Measurements from ENCODE around the gene DISP1. TPM values are rescaled to one million over a fixed set of nuclear protein-coding genes. Genes with fewer than 3 reads are reported as not detected.
"Not testable (repeated sequence)": the region's sequence is repeated elsewhere in the genome, so short reads cannot be mapped to it uniquely, and the experiment has no call there.

The DISP1 gene
- total RNA-seq, 1 experiment from 2014 or later, result 1.2 TPM

- DNase-seq; H3K27ac ChIP-seq (ENCODE audit: low read length); H4K20me1 ChIP-seq (ENCODE audit: insufficient read depth, low read depth, low read length); H3K4me1 ChIP-seq (ENCODE audit: low read length); H2AFZ ChIP-seq (ENCODE audit: low read length); H3K9ac ChIP-seq (ENCODE audit: low read length); H3K4me3 ChIP-seq (ENCODE audit: low read length); H3K4me2 ChIP-seq (ENCODE audit: low read depth, low read length, poor library complexity, severe bottlenecking); H3K36me3 ChIP-seq (ENCODE audit: insufficient read depth, low read length); H3K79me2 ChIP-seq (ENCODE audit: low read length); H3K9me2 ChIP-seq (replicated peaks; ENCODE audit: insufficient read depth, low read length); H3K9me3 ChIP-seq (ENCODE audit: low read length); H3K27me3 ChIP-seq (ENCODE audit: low read length): not testable (repeated sequence)
Measured at GRCh38 chr1:222850550-222850949, 35.7 kb downstream of the DISP1 start.

GRCh38 chr1:222852326-222852725 lies 37.5 kb downstream of the DISP1 start:
- H3K27ac ChIP-seq (ENCODE audit: low read length), result no peak overlapping the region
- H3K4me3 ChIP-seq (ENCODE audit: low read length), result no peak overlapping the region
- no peaks in the 10 kb centered on the region for H4K20me1 ChIP-seq (ENCODE audit: insufficient read depth, low read depth, low read length)
- H3K79me2 ChIP-seq (ENCODE audit: low read length), result no peaks in the 10 kb centered on the region
- no peaks in the 10 kb centered on the region for H3K36me3 ChIP-seq (ENCODE audit: insufficient read depth, low read length)
- H3K4me1 ChIP-seq (ENCODE audit: low read length), result no peaks in the 10 kb centered on the region
- H3K27me3 ChIP-seq (ENCODE audit: low read length), result no peaks in the 10 kb centered on the region
- H2AFZ ChIP-seq (ENCODE audit: low read length), result no peak overlapping the region
- no peaks in the 10 kb centered on the region for H3K9me2 ChIP-seq (replicated peaks; ENCODE audit: insufficient read depth, low read length)
- DNase-seq, result no peak
- no peak overlapping the region for H3K4me2 ChIP-seq (ENCODE audit: low read depth, low read length, poor library complexity, severe bottlenecking)
- H3K9me3 ChIP-seq (ENCODE audit: low read length), result no peaks in the 10 kb centered on the region
- no peak overlapping the region for H3K9ac ChIP-seq (ENCODE audit: low read length)

- Histone ChIP-seq H3K4me2 (ENCODE audit: low read depth, low read length, poor library complexity, severe bottlenecking) (no peak overlapping the region), H3K9me3 (ENCODE audit: low read length) (no peaks in the 10 kb centered on the region), H3K36me3 (ENCODE audit: insufficient read depth, low read length) (no peaks in the 10 kb centered on the region), H3K9me2 (replicated peaks; ENCODE audit: insufficient read depth, low read length) (no peaks in the 10 kb centered on the region), H2AFZ (ENCODE audit: low read length) (no peak overlapping the region), H3K9ac (ENCODE audit: low read length) (no peak overlapping the region), H3K79me2 (ENCODE audit: low read length) (no peaks in the 10 kb centered on the region), H3K4me3 (ENCODE audit: low read length) (no peak overlapping the region), H4K20me1 (ENCODE audit: insufficient read depth, low read depth, low read length) (no peaks in the 10 kb centered on the region), H3K4me1 (ENCODE audit: low read length) (no peaks in the 10 kb centered on the region), H3K27me3 (ENCODE audit: low read length) (no peaks in the 10 kb centered on the region), H3K27ac (ENCODE audit: low read length) (no peak overlapping the region)
- DNase-seq, result no peak
Measured at GRCh38 chr1:222861062-222861461, 46.2 kb downstream of the DISP1 start.

Other genes starting within 250 kb of the DISP1 start
- gene TAF1A, start 225.1 kb upstream of the DISP1 start, total RNA-seq (2014; rRNA removed; shearing (Covaris generic); ENCODE audit: low replicate concordance), result 17.1 and 32.5 TPM in 2 replicates
- gene MIA3, start 196.9 kb upstream of the DISP1 start, total RNA-seq (2014; rRNA removed; shearing (Covaris generic); ENCODE audit: low replicate concordance), result 45.6 and 106 TPM in 2 replicates
- 13.3 and 26.4 TPM in 2 replicates for gene AIDA, start 102.5 kb upstream of the DISP1 start, total RNA-seq (2014; rRNA removed; shearing (Covaris generic); ENCODE audit: low replicate concordance)
- 15.3 and 26.8 TPM in 2 replicates for gene BROX, start 102.5 kb upstream of the DISP1 start, total RNA-seq (2014; rRNA removed; shearing (Covaris generic); ENCODE audit: low replicate concordance)
- not detected in 2 replicates for gene FAM177B, start 77.8 kb upstream of the DISP1 start, total RNA-seq (2014; rRNA removed; shearing (Covaris generic); ENCODE audit: low replicate concordance)